Common myeloid progenitor, CD34-positive (primary cell): ENCODE results near the gene CLCA4.
A peak's percentile ranks its signal among the peaks of the same experiment; 100 is the strongest.
"Not testable (repeated sequence)": the region's sequence is repeated elsewhere in the genome, so short reads cannot be mapped to it uniquely, and the experiment has no call there.

Source experiments
- CTCF ChIA-PET: fragments of 350-600 bp; sonication (Branson Sonifier 250); formaldehyde crosslinking; loops from one replicate; lab custom pipeline; 2021; ENCODE audit warnings: antibody characterized with exemption; lab: Charles Lee
- POLR2A ChIA-PET: fragments of 350-600 bp; sonication (Branson Sonifier 250); formaldehyde crosslinking; loops from one replicate; lab custom pipeline; 2021; ENCODE audit warnings: antibody characterized with exemption; lab: Charles Lee
- DNase-seq, 3 donors: peaks; one replicate each; pipeline versions ENCODE4 v3.0.0 to v3.0.0-alpha.2; 2013
- H3K27ac ChIP-seq, 2 experiments: 1 replicate in 1 of 2; 2 replicates in 1 of 2; pipeline ENCODE4 v1.7.0; 2013; ENCODE audit warnings: inconsistent platforms in 2 of 2, low read length in 2 of 2, mild to moderate bottlenecking in 2 of 2, low read depth in 1 of 2, moderate library complexity in 1 of 2; ENCODE audit not compliant: severe bottlenecking in 2 of 2, insufficient read depth in 1 of 2, poor library complexity in 1 of 2
- H3K27me3 ChIP-seq, 5 experiments: replicated peaks in 2 of 5; 1 replicate in 3 of 5; 2 replicates in 2 of 5; pipeline versions ENCODE4 v1.6.1 to v1.7.0; 2013; ENCODE audit warnings: low read length in 4 of 5, mild to moderate bottlenecking in 2 of 5, moderate library complexity in 2 of 5, inconsistent platforms in 1 of 5; ENCODE audit not compliant: insufficient read depth in 5 of 5, control insufficient read depth in 4 of 5
- H3K36me3 ChIP-seq, 4 experiments: 1 replicate in 2 of 4; 2 replicates in 2 of 4; pipeline versions ENCODE4 v1.6.1 to v1.7.0; 2013; ENCODE audit warnings: low read length in 3 of 4, control low read depth in 1 of 4, mild to moderate bottlenecking in 1 of 4; ENCODE audit not compliant: control insufficient read depth in 4 of 4, insufficient read depth in 4 of 4
- H3K4me1 ChIP-seq, 4 experiments: 1 replicate in 3 of 4; 2 replicates in 1 of 4; pipeline versions ENCODE4 v1.6.1 to v1.7.1; 2013; ENCODE audit warnings: low read length in 3 of 4, mild to moderate bottlenecking in 3 of 4, control low read depth in 1 of 4, inconsistent platforms in 1 of 4, moderate library complexity in 1 of 4; ENCODE audit not compliant: control insufficient read depth in 4 of 4, insufficient read depth in 4 of 4; ENCODE audit errors: control extremely low read depth in 1 of 4
- H3K4me3 ChIP-seq, 7 experiments: 1 replicate in 4 of 7; 2 replicates in 3 of 7; pipeline versions ENCODE4 v1.5.1 to v1.7.0; 2013; ENCODE audit warnings: mild to moderate bottlenecking in 7 of 7, low read length in 6 of 7, moderate library complexity in 6 of 7, inconsistent platforms in 2 of 7, low read depth in 2 of 7, control low read depth in 1 of 7; ENCODE audit not compliant: insufficient read depth in 4 of 7, control insufficient read depth in 1 of 7; ENCODE audit errors: extremely low read depth in 1 of 7
- H3K9me3 ChIP-seq, 5 experiments: 1 replicate in 4 of 5; 2 replicates in 1 of 5; pipeline versions ENCODE4 v1.6.1 to v1.7.1; 2013; ENCODE audit warnings: low read length in 4 of 5, mild to moderate bottlenecking in 2 of 5, inconsistent platforms in 1 of 5, low read depth in 1 of 5, moderate library complexity in 1 of 5; ENCODE audit not compliant: control insufficient read depth in 4 of 5, insufficient read depth in 2 of 5; ENCODE audit errors: control extremely low read depth in 1 of 5
- WGBS: methylation state at CpG from one replicate; pipeline ENCODE4 v1.1.5; 2013; ENCODE audit not compliant: insufficient coverage; 5-methylcytosine and 5-hydroxymethylcytosine counted together

The CLCA4 gene

DNA sequence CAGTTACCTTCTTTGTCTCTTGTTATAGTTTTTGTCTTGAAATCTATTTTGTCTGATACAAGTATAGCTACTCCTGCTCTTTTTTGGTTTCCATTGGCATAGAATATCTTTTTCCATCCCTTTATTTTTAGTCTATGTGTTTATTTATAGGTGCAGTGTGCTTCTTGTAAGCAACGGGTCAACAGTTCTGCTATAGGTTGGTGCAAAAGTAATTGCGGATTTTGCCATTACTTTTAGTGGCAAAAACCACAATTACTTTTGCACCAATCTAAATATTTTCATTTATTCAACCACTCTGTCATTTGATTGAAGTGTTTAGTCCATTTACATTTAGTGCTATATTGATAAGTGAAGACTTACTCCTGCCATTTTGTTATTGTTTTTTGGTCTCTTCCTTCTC, 59.2 kb downstream of the CLCA4 start:
- H3K27me3 ChIP-seq, H3K27ac ChIP-seq, H3K4me3 ChIP-seq, H3K4me1 ChIP-seq, DNase-seq, CTCF ChIA-PET, H3K9me3 ChIP-seq, POLR2A ChIA-PET, H3K36me3 ChIP-seq: not testable (repeated sequence)
- WGBS: no CpG with 5 or more reads among the region's 2 CpGs

GRCh38 chr1:86616433-86616832, 69.6 kb downstream of the CLCA4 start:
- Histone ChIP-seq H3K9me3 (peaks cover 0 to 7% (median 6%) of the 10 kb centered on the region in 5 experiments), H3K27me3 (no peaks in the 10 kb centered on the region), H3K4me1 (peaks cover 0 to 8% (median 3%) of the 10 kb centered on the region in 4 experiments), H3K4me3 (no peak overlapping the region), H3K27ac (no peak overlapping the region), H3K36me3 (no peaks in the 10 kb centered on the region)
- CTCF ChIA-PET: no interaction called here
- POLR2A ChIA-PET: no interaction called here
- no CpG with 5 or more reads among the region's 1 CpG for WGBS
- no peak for DNase-seq

GRCh38 chr1:86616871-86617270, 70.0 kb downstream of the CLCA4 start:
- DNase-seq: peak; percentile 75 to 97 (median 94)
- H3K4me3 ChIP-seq: no peak overlapping the region
- no peaks in the 10 kb centered on the region for H3K27me3 ChIP-seq
- no peak overlapping the region for H3K27ac ChIP-seq
- POLR2A ChIA-PET: no interaction called here
- no peaks in the 10 kb centered on the region for H3K36me3 ChIP-seq
- H3K9me3 ChIP-seq: peaks cover 0 to 7% (median 6%) of the 10 kb centered on the region in 5 experiments
- no CpG with 5 or more reads among the region's 1 CpG for WGBS
- peaks cover 0 to 8% (median 3%) of the 10 kb centered on the region in 4 experiments for H3K4me1 ChIP-seq
- CTCF ChIA-PET: no interaction called here

DNA sequence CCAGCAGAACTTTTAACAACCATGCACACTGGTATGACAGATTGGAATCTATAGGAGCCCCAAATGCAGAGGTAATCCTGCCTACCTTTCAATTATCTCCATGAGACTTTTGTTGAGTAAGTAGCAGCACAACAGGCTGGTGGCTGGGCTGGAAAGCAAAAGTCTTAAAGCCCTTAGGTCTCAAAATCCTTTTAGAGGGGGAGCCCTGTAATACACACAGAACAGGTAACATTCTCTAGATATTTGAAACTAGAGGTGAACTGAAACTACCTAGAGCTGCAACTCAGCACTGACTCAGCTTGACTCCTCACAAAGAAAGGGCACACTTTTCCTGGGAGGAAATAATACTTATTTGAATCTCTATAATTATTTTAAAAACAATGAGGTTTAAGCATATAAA, 71.5 kb downstream of the CLCA4 start:
- peaks cover 0 to 8% (median 3%) of the 10 kb centered on the region in 4 experiments for H3K4me1 ChIP-seq
- peaks cover 1 to 15% (median 7%) of the 10 kb centered on the region in 5 experiments for H3K9me3 ChIP-seq
- DNase-seq: no peak
- ChIA-PET CTCF (interaction anchor here (0.8 kb wide), 1 partner anchor 8 kb away, joined by 3 read pairs; no protein-coding TSS in a partner anchor), POLR2A (no interaction called here)
- H3K27ac ChIP-seq: no peak overlapping the region
- no peaks in the 10 kb centered on the region for H3K36me3 ChIP-seq
- no peak overlapping the region for H3K4me3 ChIP-seq
- H3K27me3 ChIP-seq: no peaks in the 10 kb centered on the region

- WGBS: 100% methylated on average over 4 of the region's 4 CpGs
- ChIA-PET CTCF (interaction anchor here (0.6 to 0.8 kb wide), 2 partner anchors 9 to 41 kb away, joined by 3 read pairs; no protein-coding TSS in a partner anchor), POLR2A (no interaction called here)
- DNase-seq: no peak
- Histone ChIP-seq H3K27ac (no peak overlapping the region), H3K4me3 (no peak overlapping the region), H3K9me3 (peaks cover 0 to 10% (median 1%) of the 10 kb centered on the region in 5 experiments), H3K36me3 (no peaks in the 10 kb centered on the region), H3K27me3 (no peaks in the 10 kb centered on the region), H3K4me1 (peaks cover 0 to 8% (median 3%) of the 10 kb centered on the region in 4 experiments)
These were observed 72.4 kb downstream of the CLCA4 start for GRCh38 chr1:86619313-86619712.

GRCh38 chr1:86621286-86621685, 74.4 kb downstream of the CLCA4 start:
- no peak overlapping the region for H3K4me3 ChIP-seq
- WGBS: 86% methylated on average over 1 of the region's 1 CpG
- H3K4me1 ChIP-seq: peaks cover 0 to 8% (median 3%) of the 10 kb centered on the region in 4 experiments
- ChIA-PET POLR2A (no interaction called here), CTCF (interaction anchor here (1.3 to 1.4 kb wide), 2 partner anchors 17 to 22 kb away, joined by 3 to 5 read pairs; no protein-coding TSS in a partner anchor)
- no peak for DNase-seq
- H3K27me3 ChIP-seq: no peaks in the 10 kb centered on the region
- H3K36me3 ChIP-seq: no peaks in the 10 kb centered on the region
- H3K9me3 ChIP-seq: peaks cover 0 to 10% (median 1%) of the 10 kb centered on the region in 5 experiments
- H3K27ac ChIP-seq: no peak overlapping the region
